ENCODE measurements around the gene RIMKLB. TPM values are rescaled to one million over a fixed set of nuclear protein-coding genes. Genes with fewer than 3 reads are reported as not detected.

The RIMKLB gene
- total and polyA plus RNA-seq, 10 of the 15 experiments (the other 5 are each of a cell fraction or from before 2014, with no cell fraction given): 0.15 to 0.83 (median 0.46) TPM

DNA sequence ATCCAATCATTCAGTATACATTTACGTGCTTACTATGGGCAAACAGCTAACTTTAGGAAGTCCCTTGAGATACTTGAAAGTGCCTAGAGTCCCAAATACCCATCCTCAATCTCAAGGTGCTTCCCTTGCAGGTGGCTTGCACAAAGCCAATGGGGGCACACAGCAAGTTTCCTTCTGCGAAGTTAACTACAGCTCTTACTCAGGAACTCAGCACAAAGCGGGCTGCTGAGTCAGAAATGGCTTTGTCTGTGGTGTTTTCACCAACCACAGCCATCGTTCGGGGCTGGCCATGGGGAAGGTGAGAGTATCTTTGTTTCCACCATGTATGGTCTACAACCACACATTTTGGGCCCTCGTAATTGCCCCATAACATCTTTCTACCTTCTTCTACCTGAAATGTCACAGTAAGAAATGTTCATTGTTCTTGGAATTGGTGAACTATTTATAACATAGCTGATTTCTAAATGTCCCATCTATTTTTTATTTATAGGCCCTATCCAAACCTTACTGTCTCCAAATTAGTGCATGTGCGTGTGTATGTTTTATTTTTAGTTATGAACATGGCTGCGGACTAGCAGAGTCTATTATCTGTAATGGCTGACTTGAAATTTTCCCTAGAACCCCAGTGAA, 49.1 kb upstream of the RIMKLB start (continued):
- TF ChIP-seq, protein P1, sequence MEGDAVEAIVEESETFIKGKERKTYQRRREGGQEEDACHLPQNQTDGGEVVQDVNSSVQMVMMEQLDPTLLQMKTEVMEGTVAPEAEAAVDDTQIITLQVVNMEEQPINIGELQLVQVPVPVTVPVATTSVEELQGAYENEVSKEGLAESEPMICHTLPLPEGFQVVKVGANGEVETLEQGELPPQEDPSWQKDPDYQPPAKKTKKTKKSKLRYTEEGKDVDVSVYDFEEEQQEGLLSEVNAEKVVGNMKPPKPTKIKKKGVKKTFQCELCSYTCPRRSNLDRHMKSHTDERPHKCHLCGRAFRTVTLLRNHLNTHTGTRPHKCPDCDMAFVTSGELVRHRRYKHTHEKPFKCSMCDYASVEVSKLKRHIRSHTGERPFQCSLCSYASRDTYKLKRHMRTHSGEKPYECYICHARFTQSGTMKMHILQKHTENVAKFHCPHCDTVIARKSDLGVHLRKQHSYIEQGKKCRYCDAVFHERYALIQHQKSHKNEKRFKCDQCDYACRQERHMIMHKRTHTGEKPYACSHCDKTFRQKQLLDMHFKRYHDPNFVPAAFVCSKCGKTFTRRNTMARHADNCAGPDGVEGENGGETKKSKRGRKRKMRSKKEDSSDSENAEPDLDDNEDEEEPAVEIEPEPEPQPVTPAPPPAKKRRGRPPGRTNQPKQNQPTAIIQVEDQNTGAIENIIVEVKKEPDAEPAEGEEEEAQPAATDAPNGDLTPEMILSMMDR (IDR thresholded peaks at IDR 0.05 in 2 of 3, conservative IDR thresholded peaks at IDR 0.05 in 1 of 3; ENCODE audit: control insufficient read depth in 2 of 3, extremely low read depth in 1 of 3, insufficient read depth in 1 of 3, low read depth in 3 of 3, low read length in 3 of 3): no peak
- TF ChIP-seq, protein P2, sequence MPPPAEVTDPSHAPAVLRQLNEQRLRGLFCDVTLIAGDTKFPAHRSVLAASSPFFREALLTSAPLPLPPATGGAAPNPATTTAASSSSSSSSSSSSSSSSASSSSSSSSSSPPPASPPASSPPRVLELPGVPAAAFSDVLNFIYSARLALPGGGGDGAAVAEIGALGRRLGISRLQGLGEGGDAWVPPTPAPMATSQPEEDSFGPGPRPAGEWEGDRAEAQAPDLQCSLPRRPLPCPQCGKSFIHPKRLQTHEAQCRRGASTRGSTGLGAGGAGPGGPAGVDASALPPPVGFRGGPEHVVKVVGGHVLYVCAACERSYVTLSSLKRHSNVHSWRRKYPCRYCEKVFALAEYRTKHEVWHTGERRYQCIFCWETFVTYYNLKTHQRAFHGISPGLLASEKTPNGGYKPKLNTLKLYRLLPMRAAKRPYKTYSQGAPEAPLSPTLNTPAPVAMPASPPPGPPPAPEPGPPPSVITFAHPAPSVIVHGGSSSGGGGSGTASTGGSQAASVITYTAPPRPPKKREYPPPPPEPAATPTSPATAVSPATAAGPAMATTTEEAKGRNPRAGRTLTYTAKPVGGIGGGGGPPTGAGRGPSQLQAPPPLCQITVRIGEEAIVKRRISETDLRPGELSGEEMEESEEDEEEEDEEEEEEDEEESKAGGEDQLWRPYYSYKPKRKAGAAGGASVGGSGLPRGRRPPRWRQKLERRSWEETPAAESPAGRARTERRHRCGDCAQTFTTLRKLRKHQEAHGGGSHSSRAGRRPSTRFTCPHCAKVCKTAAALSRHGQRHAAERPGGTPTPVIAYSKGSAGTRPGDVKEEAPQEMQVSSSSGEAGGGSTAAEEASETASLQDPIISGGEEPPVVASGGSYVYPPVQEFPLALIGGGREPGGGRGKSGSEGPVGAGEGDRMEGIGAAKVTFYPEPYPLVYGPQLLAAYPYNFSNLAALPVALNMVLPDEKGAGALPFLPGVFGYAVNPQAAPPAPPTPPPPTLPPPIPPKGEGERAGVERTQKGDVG (CRISPR knock-in tag; IDR thresholded peaks at IDR 0.05): no peak
- TF ChIP-seq SP1 (IDR thresholded peaks at IDR 0.05; ENCODE audit: low read depth, low read length) (peak; percentile 82), CHD4 (IDR thresholded peaks at IDR 0.05) (no peak), FOS (IDR thresholded peaks at IDR 0.05; ENCODE audit: borderline replicate concordance, extremely low read depth, insufficient read length) (no peak), CHD2 (IDR thresholded peaks at IDR 0.05; ENCODE audit: borderline replicate concordance, low read depth, low read length) (peak; percentile 88; the same call in 1 of the 2 replicates), ZNF24 (IDR thresholded peaks at IDR 0.05) (peak; percentile 54; the same call in 1 of the 2 replicates), MXI1 (IDR thresholded peaks at IDR 0.05; ENCODE audit: low read depth, low read length) (peak; percentile 76; the same call in 1 of the 2 replicates), TCF12 (IDR thresholded peaks at IDR 0.05; ENCODE audit: low read depth, low read length) (peak; percentile 99), CBX3 (IDR thresholded peaks at IDR 0.05; ENCODE audit: borderline replicate concordance, low read depth) (no peak), SRF (IDR thresholded peaks at IDR 0.05; ENCODE audit: low read depth in 2 of 2, low read length in 2 of 2) (peak in 1 of 2 experiments; percentile 87; a peak in 2 of 4 replicates), ZNF274 (IDR thresholded peaks at IDR 0.05; ENCODE audit: insufficient read depth, insufficient read length) (no peak), ZZZ3 (IDR thresholded peaks at IDR 0.05; ENCODE audit: control insufficient read depth, insufficient read length, low read depth) (no peak), MYB (IDR thresholded peaks at IDR 0.05; ENCODE audit: borderline replicate concordance, low read depth, low read length) (no peak), RFX5 (IDR thresholded peaks at IDR 0.05; ENCODE audit: low read depth, low read length) (no peak), PAX5 (IDR thresholded peaks at IDR 0.05; ENCODE audit: borderline replicate concordance, low read depth, low read length) (peak; percentile 99), SMARCA5 (IDR thresholded peaks at IDR 0.05) (no peak), KLF5 (IDR thresholded peaks at IDR 0.05; ENCODE audit: partially characterized antibody) (peak; percentile 85), HDGF (IDR thresholded peaks at IDR 0.05) (no peak; the same call in 1 of the 2 replicates), ZNF384 (IDR thresholded peaks at IDR 0.05; ENCODE audit: borderline replicate concordance, low read depth, low read length) (no peak), CREB1 (IDR thresholded peaks at IDR 0.05; ENCODE audit: low read depth) (peak; percentile 74), RELA (IDR thresholded peaks at IDR 0.05; ENCODE audit: borderline replicate concordance, partially characterized antibody) (peak; percentile 88), NRF1 (conservative IDR thresholded peaks at IDR 0.05; ENCODE audit: low read depth, low read length) (no peak)
- TF ChIP-seq, protein P3, sequence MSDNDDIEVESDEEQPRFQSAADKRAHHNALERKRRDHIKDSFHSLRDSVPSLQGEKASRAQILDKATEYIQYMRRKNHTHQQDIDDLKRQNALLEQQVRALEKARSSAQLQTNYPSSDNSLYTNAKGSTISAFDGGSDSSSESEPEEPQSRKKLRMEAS (IDR thresholded peaks at IDR 0.05; ENCODE audit: low read depth, low read length): peak; percentile 44; the same call in 1 of the 2 replicates
